ENCODE data around the gene TINAG. TPM values are rescaled to one million over a fixed set of nuclear protein-coding genes. Genes with fewer than 3 reads are reported as not detected.

The TINAG gene
- total RNA-seq, 4 donors from 2014 or later = not detected

DNA sequence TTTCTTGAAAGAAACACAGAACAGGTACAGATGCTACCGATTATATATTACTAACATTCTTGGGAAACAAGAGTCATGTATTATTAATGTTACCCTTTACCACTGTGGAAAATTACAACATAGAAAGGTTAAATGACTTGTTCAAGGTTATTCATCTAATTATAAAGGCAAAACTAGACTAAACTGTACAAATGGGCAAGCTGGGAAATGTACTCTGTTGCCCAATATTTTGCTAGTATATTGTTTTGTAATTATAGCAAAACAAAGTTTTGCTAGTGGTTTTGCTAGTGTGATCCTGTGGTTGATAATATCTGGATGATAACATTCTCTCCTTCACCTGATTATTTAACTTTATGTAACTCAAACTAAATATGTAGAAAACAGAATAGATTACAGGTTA, 96.5 kb downstream of the TINAG start:
- WGBS, 2 donors = 55 to 58% methylated on average over 1 of the region's 1 CpG
- no peak overlapping the region for H3K4me3 ChIP-seq (ENCODE audit: low read depth, poor library complexity, severe bottlenecking)
- TF ChIP-seq POLR2A (IDR thresholded peaks at IDR 0.05) = no peak
- TF ChIP-seq, protein P1, sequence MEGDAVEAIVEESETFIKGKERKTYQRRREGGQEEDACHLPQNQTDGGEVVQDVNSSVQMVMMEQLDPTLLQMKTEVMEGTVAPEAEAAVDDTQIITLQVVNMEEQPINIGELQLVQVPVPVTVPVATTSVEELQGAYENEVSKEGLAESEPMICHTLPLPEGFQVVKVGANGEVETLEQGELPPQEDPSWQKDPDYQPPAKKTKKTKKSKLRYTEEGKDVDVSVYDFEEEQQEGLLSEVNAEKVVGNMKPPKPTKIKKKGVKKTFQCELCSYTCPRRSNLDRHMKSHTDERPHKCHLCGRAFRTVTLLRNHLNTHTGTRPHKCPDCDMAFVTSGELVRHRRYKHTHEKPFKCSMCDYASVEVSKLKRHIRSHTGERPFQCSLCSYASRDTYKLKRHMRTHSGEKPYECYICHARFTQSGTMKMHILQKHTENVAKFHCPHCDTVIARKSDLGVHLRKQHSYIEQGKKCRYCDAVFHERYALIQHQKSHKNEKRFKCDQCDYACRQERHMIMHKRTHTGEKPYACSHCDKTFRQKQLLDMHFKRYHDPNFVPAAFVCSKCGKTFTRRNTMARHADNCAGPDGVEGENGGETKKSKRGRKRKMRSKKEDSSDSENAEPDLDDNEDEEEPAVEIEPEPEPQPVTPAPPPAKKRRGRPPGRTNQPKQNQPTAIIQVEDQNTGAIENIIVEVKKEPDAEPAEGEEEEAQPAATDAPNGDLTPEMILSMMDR (IDR thresholded peaks at IDR 0.05) = no peak
- intact Hi-C loops (cut with DNase I; ENCODE audit: low total_unique reads) = no loop called here
- DNase-seq (ENCODE audit: low spot score in 2 of 2) = no peak

DNA sequence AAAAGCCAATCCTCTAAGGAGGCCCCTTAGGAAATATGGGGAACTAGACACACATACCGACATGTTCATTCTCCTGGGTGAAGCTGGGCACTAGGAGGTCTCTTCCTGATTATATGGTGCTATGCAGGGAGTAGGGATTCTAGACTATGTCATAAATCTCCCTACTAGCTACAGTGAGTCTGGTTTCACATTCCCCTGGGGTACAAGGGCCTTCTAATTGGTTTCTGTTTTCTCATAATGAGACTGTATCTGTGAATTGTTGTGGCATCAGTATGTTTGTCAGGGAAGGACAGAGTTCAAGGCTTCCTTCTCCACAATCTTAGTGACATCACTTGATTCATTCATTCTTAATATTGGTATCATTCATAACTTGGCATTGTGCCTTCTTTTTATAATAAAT, 103.5 kb downstream of the TINAG start:
- TF ChIP-seq, protein P1 (IDR thresholded peaks at IDR 0.05) = no peak
- TF ChIP-seq POLR2A (IDR thresholded peaks at IDR 0.05) = no peak
- intact Hi-C loops (cut with DNase I; ENCODE audit: low total_unique reads) = no loop called here
- no peak for DNase-seq (ENCODE audit: low spot score in 2 of 2)
- WGBS, 2 donors = 60 to 79% methylated on average over 1 of the region's 1 CpG
- H3K4me3 ChIP-seq (ENCODE audit: low read depth, poor library complexity, severe bottlenecking) = no peak overlapping the region

DNA sequence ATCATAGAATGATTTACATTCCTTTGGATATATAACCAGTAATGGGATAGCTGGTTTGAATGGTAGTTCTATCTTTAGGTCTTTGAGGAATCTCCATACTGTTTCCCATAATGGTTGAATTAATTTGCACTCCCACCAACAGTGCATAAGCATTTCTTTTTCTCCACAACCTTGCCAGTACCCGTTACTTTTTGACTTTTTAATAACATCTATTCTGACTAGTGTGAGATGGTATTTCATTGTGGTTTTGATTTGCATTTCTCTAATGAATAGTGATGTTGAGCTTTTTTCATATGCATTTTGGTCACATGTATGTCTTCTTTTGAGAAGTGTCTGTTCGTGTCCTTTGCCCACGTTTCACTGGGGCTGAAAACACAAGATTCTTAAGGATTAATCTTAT, 107.3 kb downstream of the TINAG start:
- 84 to 85% methylated on average over 3 of the region's 3 CpGs for WGBS, 2 donors
- no peak overlapping the region for H3K4me3 ChIP-seq (ENCODE audit: low read depth, poor library complexity, severe bottlenecking)
- no peak for DNase-seq (ENCODE audit: low spot score in 2 of 2)
- intact Hi-C loops (cut with DNase I; ENCODE audit: low total_unique reads) = no loop called here
- TF ChIP-seq POLR2A (IDR thresholded peaks at IDR 0.05) = no peak
- TF ChIP-seq, protein P1 (IDR thresholded peaks at IDR 0.05) = no peak

DNA sequence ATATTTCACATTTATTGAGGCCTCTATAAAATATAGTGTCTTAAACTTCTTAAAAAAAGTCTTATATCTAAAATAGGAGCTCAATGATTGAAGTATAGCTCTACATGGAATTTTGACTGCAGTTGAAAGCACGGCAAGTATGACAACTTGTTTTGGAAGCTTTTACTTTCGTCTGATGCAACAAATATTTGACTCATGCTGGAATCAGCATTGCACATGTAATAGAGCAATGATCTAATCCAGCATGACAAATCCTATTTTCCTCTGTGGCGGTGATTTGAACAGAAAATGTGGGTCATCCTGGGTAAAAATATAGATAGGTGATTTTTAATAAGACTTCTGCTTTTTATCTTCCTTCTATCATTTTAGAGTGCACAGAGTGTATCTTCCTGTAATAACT, 111.6 kb downstream of the TINAG start:
- no peak for TF ChIP-seq POLR2A (IDR thresholded peaks at IDR 0.05)
- TF ChIP-seq, protein P1 (IDR thresholded peaks at IDR 0.05) = no peak
- no peak for DNase-seq (ENCODE audit: low spot score in 2 of 2)
- WGBS, 2 donors = 30 to 37% methylated on average over 3 of the region's 3 CpGs
- intact Hi-C loops (cut with DNase I; ENCODE audit: low total_unique reads) = no loop called here
- H3K4me3 ChIP-seq (ENCODE audit: low read depth, poor library complexity, severe bottlenecking) = no peak overlapping the region

DNA sequence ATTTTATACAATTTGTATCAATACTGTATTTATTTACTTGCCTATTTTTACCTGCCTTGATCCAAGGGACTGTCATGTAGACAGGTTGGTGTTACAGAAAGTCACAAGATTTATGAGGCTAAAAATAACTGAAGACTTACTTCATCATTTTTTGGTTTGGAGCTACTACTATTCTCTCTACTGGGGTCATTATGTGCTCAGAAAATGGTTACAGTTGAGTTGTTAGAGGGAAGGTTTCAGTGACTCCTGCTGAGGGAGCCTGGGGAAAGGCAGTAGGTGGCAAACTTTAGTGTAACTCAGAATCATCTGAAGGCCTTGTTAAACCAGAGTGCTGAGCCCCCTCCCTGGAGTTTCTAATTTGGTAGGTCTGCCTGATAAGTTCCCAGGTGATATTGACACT, 118.8 kb downstream of the TINAG start:
- no peak overlapping the region for H3K4me3 ChIP-seq (ENCODE audit: low read depth, poor library complexity, severe bottlenecking)
- TF ChIP-seq POLR2A (IDR thresholded peaks at IDR 0.05) = no peak
- TF ChIP-seq, protein P1 (IDR thresholded peaks at IDR 0.05) = no peak
- DNase-seq (ENCODE audit: low spot score in 2 of 2) = no peak
- intact Hi-C loops (cut with DNase I; ENCODE audit: low total_unique reads) = no loop called here

DNA sequence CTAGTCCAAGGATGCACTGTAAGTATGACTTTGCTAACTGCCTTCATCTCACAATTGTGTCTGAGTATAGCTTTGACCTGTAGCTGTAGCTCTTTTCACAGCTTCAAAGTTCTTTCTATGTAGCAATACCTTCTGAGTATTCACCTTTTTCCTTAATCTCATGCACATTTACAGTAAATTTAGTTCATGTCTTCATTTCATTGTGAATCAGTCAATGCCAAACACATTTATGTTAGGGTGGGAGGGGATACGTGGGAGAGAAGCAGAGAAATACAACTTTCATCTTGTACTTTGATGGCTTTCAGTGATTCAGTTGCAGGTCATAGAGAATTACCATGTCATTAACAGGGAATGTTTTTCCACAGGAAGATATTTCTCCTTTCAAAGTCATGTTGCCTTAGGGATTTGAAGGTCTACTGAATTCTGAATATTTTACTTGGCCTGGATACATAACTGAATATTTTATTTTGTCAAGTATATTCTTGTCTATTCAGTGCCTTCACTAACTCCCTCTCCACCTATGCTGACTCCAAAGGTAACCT, 119.2 kb downstream of the TINAG start:
- no peak for DNase-seq (ENCODE audit: low spot score in 2 of 2)
- WGBS, 2 donors = 49 to 65% methylated on average over 1 of the region's 1 CpG
- no peak overlapping the region for H3K4me3 ChIP-seq (ENCODE audit: low read depth, poor library complexity, severe bottlenecking)
- TF ChIP-seq, protein P1 (IDR thresholded peaks at IDR 0.05) = no peak
- TF ChIP-seq POLR2A (IDR thresholded peaks at IDR 0.05) = no peak
- intact Hi-C loops (cut with DNase I; ENCODE audit: low total_unique reads) = no loop called here

All from lower leg skin (tissue), 4 donors.